Aorta (tissue), 5 donors: ENCODE measurements around the gene ADAM12. TPM values are rescaled to one million over a fixed set of nuclear protein-coding genes. Genes with fewer than 3 reads are reported as not detected.

ENCODE experiments used
- ATAC-seq: fragments of 200-7000 bp; cut with Tn5 transposase; one replicate; pipeline ENCODE4 v1.9.1; 2022; ENCODE audit warnings: moderate library complexity; ENCODE audit not compliant: low FRiP score
- DNase-seq, 2 donors: peaks; one replicate each; pipeline ENCODE4 v3.0.0-alpha.2; 2020
- H3K27ac ChIP-seq, 2 donors: one replicate each; pipeline ENCODE4 v1.5.1; 2013; ENCODE audit warnings: low read length in 2 of 2, mild to moderate bottlenecking in 2 of 2, moderate library complexity in 2 of 2, control low read depth in 1 of 2, inconsistent platforms in 1 of 2, low read depth in 1 of 2
- H3K27me3 ChIP-seq, 2 donors: one replicate each; pipeline ENCODE4 v1.6.1; 2013; ENCODE audit warnings: control low read depth in 1 of 2, low read length in 1 of 2, mild to moderate bottlenecking in 1 of 2, moderate library complexity in 1 of 2; ENCODE audit not compliant: insufficient read depth in 2 of 2, control insufficient read depth in 1 of 2
- H3K36me3 ChIP-seq, 2 donors: one replicate each; pipeline ENCODE4 v1.6.1; 2013; ENCODE audit warnings: control low read depth in 1 of 2, low read length in 1 of 2, mild to moderate bottlenecking in 1 of 2; ENCODE audit not compliant: insufficient read depth in 2 of 2, control insufficient read depth in 1 of 2
- H3K4me1 ChIP-seq, 2 donors: one replicate each; pipeline ENCODE4 v1.6.1; 2013; ENCODE audit warnings: low read length in 2 of 2, control low read depth in 1 of 2, mild to moderate bottlenecking in 1 of 2, moderate library complexity in 1 of 2; ENCODE audit not compliant: insufficient read depth in 2 of 2, control insufficient read depth in 1 of 2
- H3K4me3 ChIP-seq, 2 donors: one replicate each; pipeline ENCODE4 v1.5.1; 2013; ENCODE audit warnings: low read length in 2 of 2, control low read depth in 1 of 2, mild to moderate bottlenecking in 1 of 2
- H3K9me3 ChIP-seq: one replicate; pipeline ENCODE4 v1.6.1; 2013; ENCODE audit warnings: mild to moderate bottlenecking, low read length; ENCODE audit not compliant: control insufficient read depth
- WGBS, 2 donors: extraction: QIAGEN DNeasy Blood & Tissue Kit; methylation state at CpG; one replicate each; pipeline ENCODE4 v1.1.7; 2013; 5-methylcytosine and 5-hydroxymethylcytosine counted together
- intact Hi-C, 2 donors: fragments of 100-400 bp; cut with DNase I; formaldehyde crosslinking; loops; one replicate each; pipeline versions ENCODE4 v1.14.2 to v1.15.0; 2022
- polyA plus RNA-seq, 2 donors: library from polyadenylated mRNA; stranded (reverse); fragments of 200-250 nt; gene quantifications; one replicate each; pipeline ENCODE4 v1.2.3, GENCODE V29; 2013
- total RNA-seq, 2 donors: library from RNA; stranded (reverse); fragmentation: NEBNext Ultra II Directional; extraction: Animal tissue kit (Norgen Biotek cat#: 25700); gene quantifications; one replicate each; pipeline ENCODE4 v1.2.1, GENCODE V29; 2021
- donor health status: healthy with polysubstance abuse.
- donor health status: Bipolar disorder and iron deficiency.
- donor health status: DM: no; HTN: no; CAD: no.
- donor health status: DM: no; HTN: no; CAD: no.
- donor health status: DM: yes; HTN: yes; CAD: no.

Gene ADAM12
- total and polyA plus RNA-seq, 4 donors: 0.13 to 9.4 (median 5.5) TPM; not detected in 1

DNA sequence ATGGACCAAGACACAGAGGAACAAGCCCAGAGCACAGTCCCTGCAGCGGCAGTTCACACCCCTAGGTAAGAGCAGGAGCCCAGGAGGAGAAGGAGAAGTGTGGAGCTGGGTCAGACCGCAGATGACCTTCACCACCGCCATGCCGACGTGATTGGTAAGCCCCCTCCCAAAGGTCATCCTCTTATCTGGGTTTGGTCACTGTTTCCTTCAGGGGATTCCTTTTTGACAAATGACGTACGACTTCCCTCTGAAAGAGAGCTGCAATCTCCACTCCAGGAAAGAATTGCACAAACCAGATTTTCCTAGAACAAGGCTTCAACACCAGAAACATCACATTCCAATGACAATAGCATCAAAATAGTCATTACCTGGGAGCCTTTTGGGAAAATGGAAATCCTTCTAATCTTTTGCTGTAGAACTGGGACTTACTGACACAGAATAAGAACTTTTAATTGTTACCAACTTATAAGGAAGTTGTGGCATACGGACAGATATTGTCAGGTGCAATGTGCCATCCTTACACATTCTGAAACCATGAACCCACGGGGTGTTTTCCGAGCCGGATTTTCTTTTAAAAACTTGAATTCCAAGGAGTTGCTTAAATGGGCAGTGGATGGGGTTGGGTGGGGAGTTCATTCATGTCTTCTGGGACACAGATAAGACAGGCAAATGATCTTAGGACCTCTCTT lies 20.8 kb upstream of the ADAM12 start:
- 67 to 68% methylated on average over 11 of the region's 11 CpGs for WGBS, 2 donors
- intact Hi-C loops: no loop called here
- no peak overlapping the region for H3K4me3 ChIP-seq
- H3K36me3 ChIP-seq: no peaks in the 10 kb centered on the region
- DNase-seq (no peak), ATAC-seq (no peak)
- no peaks in the 10 kb centered on the region for H3K4me1 ChIP-seq
- no peaks in the 10 kb centered on the region for H3K27me3 ChIP-seq
- H3K9me3 ChIP-seq: no peaks in the 10 kb centered on the region
- no peak overlapping the region for H3K27ac ChIP-seq

DNA sequence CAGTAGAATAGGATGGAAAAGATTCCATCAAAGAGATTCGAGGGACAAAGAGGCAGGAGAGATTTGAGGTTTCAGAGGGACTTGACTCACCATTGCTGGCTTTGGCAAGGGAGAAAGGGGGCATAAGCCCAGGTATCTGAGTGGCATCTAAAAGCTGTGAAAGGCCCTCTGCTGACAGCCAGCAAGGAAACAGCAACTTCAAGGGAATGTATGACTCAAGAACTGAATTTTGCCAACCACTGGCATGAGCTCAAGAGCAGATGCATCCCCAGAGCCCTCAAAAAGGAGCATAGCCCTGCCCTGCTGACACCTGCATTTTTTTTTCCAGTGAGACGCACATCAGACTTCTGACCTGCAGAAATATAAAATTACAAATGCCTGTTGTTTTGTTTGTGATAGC lies 19.6 kb upstream of the ADAM12 start:
- ATAC-seq (no peak), DNase-seq (no peak)
- Histone ChIP-seq H3K4me1 (no peaks in the 10 kb centered on the region), H3K27me3 (no peaks in the 10 kb centered on the region), H3K27ac (no peak overlapping the region), H3K4me3 (no peak overlapping the region), H3K9me3 (no peaks in the 10 kb centered on the region), H3K36me3 (no peaks in the 10 kb centered on the region)
- WGBS, 2 donors: 68 to 74% methylated on average over 2 of the region's 2 CpGs
- intact Hi-C loops: no loop called here

DNA sequence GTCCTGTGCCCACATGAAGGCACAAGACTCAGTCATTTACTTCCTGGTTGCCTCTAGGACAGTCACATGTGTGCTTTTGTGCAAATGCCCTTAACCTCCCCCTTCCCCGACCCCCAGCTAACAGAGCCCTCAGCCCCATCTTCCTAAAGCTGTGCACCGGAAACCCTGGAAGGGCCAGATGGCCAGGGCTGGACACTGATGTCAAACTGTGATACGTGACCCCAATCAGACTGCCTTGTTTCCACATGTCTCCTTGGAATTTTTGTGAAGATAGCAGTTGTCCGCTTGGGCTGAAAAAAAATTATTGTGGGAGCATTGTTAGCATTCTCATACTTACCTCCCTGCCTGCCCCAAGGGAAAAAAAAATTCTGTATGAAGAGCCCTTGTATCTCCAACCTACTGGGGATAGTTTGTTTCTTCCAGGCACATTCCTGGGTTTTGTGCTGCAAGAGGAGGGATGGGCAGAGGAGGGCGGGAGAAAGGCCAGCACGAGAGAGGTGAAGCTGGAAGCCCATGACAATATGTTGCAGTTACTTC lies 17.0 kb upstream of the ADAM12 start:
- WGBS, 2 donors: 76 to 86% methylated on average over 6 of the region's 6 CpGs
- no peaks in the 10 kb centered on the region for H3K9me3 ChIP-seq
- H3K4me1 ChIP-seq: no peaks in the 10 kb centered on the region
- DNase-seq (no peak), ATAC-seq (no peak)
- intact Hi-C loops: no loop called here
- no peak overlapping the region for H3K27ac ChIP-seq
- no peaks in the 10 kb centered on the region for H3K27me3 ChIP-seq
- H3K36me3 ChIP-seq: no peaks in the 10 kb centered on the region
- no peak overlapping the region for H3K4me3 ChIP-seq

DNA sequence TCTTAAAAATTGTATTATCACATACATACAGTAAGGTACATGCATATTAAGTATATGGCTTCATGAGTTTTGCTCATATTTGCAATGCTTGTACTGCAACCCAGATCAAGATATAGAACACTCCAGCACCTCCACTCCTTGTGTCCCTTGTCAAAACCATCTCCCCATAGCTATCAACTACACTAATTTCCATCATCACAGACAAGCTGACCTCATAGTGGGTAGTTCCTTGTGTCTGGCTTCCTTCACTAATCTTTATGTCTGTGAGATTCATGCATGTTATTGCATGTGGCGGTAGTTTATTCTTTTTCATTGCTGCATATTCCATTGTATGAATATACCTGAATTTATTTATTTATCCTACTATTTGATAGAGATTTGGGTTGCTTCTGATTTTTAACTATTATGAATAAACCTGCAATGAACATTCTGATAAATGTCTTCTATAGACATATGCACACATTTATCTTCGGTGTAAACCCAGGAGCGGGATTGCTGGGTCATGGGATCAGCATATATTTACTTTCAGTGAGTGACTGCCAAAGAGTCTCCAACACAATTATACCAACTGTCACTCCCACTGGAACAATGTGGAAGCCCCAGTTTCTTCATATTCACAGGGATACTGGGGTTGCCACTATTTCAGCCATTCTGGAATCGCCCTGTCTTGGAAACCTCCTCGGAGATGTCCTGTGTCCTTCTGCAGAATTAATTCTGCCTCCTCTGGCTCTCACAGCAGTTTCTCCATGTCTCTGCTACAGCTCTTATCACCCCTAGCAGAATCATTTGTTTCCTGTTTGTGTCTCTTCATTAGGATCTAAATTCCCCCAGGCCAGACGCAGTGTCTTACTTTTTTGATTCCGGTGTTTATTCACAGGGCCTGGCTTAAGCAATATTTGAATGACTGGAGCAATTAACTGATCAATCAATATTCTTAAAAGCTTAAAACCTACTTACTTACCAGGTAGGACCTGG lies 14.7 kb upstream of the ADAM12 start:
- no peak for ATAC-seq
- Histone ChIP-seq H3K27ac (no peak overlapping the region), H3K4me1 (no peaks in the 10 kb centered on the region), H3K27me3 (no peaks in the 10 kb centered on the region), H3K4me3 (no peak overlapping the region), H3K9me3 (no peaks in the 10 kb centered on the region), H3K36me3 (no peaks in the 10 kb centered on the region)
- intact Hi-C loops: no loop called here
- no peak for DNase-seq
- WGBS, 2 donors: 78 to 83% methylated on average over 7 of the region's 7 CpGs

DNA sequence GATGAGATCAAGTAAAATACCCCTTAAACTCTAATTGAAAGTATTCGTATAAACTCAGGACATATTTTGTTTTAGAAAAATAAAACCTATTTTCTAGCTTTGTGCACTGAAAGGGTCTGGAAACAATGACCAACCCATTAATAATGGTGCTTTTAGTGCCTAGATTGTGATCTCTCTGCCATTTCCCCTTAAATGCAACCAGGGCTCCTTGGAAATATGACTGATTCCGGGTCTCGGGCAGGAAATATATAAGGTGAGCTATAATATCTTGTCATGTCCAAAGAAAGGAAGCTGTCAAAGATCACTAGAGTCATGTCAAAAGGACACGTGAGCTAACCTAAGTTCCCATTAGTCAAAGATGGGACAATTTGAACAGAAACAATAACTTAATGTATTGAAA lies 12.4 kb upstream of the ADAM12 start:
- WGBS, 2 donors: 68 to 71% methylated on average over 4 of the region's 4 CpGs
- Histone ChIP-seq H3K4me1 (no peaks in the 10 kb centered on the region), H3K27me3 (no peaks in the 10 kb centered on the region), H3K9me3 (no peaks in the 10 kb centered on the region), H3K27ac (no peak overlapping the region), H3K36me3 (no peaks in the 10 kb centered on the region), H3K4me3 (no peak overlapping the region)
- intact Hi-C loops: no loop called here
- ATAC-seq: no peak
- DNase-seq: no peak

DNA sequence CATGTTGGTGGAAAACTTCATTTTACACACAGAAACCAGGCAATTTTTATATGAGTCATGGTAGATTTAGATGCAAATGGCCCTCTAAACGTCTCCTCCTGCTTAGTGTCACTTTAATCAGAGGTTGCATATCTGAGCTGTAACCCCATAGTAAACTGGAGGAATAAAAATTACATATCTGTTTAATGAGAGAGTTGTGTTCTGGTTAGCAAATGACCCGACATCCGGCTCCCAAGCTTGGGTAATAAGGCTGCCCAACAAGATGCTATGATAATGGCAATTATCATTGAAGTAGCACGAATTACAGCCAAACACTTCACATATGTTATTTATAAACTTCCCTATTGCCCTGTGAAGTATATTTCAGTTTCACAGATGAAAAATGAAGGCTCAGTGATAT lies 10.6 kb upstream of the ADAM12 start:
- DNase-seq (no peak), ATAC-seq (no peak)
- no peaks in the 10 kb centered on the region for H3K9me3 ChIP-seq
- WGBS, 2 donors: 73 to 77% methylated on average over 4 of the region's 4 CpGs
- H3K4me1 ChIP-seq: no peaks in the 10 kb centered on the region
- H3K36me3 ChIP-seq: no peaks in the 10 kb centered on the region
- intact Hi-C loops: no loop called here
- no peak overlapping the region for H3K27ac ChIP-seq
- no peaks in the 10 kb centered on the region for H3K27me3 ChIP-seq
- H3K4me3 ChIP-seq: no peak overlapping the region

DNA sequence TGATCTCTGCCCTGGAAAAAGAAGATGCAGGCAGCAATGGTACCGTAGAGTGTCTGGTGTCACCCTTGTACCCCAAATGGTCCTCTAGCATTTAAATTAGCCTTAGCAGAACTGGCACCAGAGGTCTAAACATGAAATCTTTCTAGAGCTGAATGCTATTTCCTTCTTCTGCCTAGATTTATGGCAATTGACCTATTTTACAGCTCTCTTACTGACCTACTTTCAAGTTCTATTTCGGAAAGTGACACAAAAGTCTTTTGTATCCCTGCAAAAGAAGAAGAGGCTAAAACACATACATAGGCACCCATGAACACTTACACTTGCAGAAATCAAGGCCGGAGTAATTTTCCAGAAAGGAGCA lies 10.1 kb upstream of the ADAM12 start:
- 68 to 71% methylated on average over 3 of the region's 3 CpGs for WGBS, 2 donors
- Histone ChIP-seq H3K4me3 (no peak overlapping the region), H3K36me3 (no peaks in the 10 kb centered on the region), H3K4me1 (no peaks in the 10 kb centered on the region), H3K27me3 (no peaks in the 10 kb centered on the region), H3K9me3 (peaks cover 2% of the 10 kb centered on the region), H3K27ac (no peak overlapping the region)
- DNase-seq: no peak
- intact Hi-C loops: no loop called here
- ATAC-seq: no peak

DNA sequence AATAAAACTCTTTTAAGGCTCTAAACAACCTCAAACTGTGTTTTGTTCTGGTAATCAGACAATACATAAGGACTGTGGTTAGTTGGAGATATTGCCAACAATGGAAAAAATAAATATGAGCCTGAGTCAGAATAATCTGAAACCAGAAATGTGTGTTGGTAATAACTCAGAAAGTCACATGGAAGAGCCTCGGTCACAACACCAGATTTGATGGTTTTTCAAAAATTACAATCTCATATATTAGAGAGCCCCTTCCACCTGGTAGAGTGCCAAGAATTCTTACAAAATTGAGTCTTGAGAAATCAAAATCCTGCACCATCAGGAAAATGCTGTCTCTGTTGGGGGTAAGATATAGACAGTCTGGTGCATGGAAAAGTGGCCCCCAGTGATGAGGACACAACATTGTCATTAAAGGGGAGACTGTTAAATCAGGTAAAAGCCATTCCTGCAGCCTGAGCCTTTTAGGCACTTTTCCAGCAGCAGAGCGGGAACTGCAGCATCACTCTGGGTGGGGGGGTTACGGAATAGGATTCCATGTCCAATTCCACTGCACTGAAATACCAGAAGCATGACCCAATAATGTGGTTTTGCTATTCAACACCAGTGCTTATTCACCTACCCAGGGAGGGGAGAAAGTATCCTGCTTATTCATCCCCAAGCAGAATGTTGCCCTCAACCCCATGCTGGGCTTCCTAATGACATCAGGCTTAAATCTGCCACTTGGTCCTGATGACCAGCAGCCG lies 9.5 kb upstream of the ADAM12 start:
- H3K36me3 ChIP-seq: no peaks in the 10 kb centered on the region
- WGBS, 2 donors: 54 to 67% methylated on average over 4 of the region's 4 CpGs
- no peak for ATAC-seq
- no peaks in the 10 kb centered on the region for H3K27me3 ChIP-seq
- H3K4me1 ChIP-seq: no peaks in the 10 kb centered on the region
- intact Hi-C loops: no loop called here
- DNase-seq: no peak
- no peak overlapping the region for H3K27ac ChIP-seq
- peaks cover 2% of the 10 kb centered on the region for H3K9me3 ChIP-seq
- H3K4me3 ChIP-seq: no peak overlapping the region
